ENCODE data around the gene TFPI. TPM values are rescaled to one million over a fixed set of nuclear protein-coding genes. Genes with fewer than 3 reads are reported as not detected.

Gene TFPI
- total and polyA plus RNA-seq, 2 donors (not counting 1 experiment from before 2014, with no cell fraction given), result not detected

GRCh38 chr2:187546762-187547333 lies 7.4 kb downstream of the TFPI start:
- Mint-ChIP-seq H3K4me1 (no peaks in the 10 kb centered on the region), H3K4me3 (no peak overlapping the region), H3K27me3 (no peaks in the 10 kb centered on the region), H3K27ac (no peak overlapping the region), H3K9me3 (ENCODE audit: insufficient read depth) (no peaks in the 10 kb centered on the region)
- Histone ChIP-seq H3K27me3 (replicated peaks in 1 of 4; ENCODE audit: control extremely low read depth in 1 of 4, control insufficient read depth in 3 of 4, insufficient read depth in 4 of 4, low read length in 3 of 4) (no peaks in the 10 kb centered on the region), H3K79me2 (ENCODE audit: control insufficient read depth, insufficient read depth, low read length) (no peaks in the 10 kb centered on the region), H4K20me1 (ENCODE audit: control insufficient read depth, insufficient read depth, low read length, poor library complexity, severe bottlenecking) (no peaks in the 10 kb centered on the region), H2AFZ (ENCODE audit: insufficient read depth, low read depth, low read length, poor library complexity, severe bottlenecking) (no peak overlapping the region), H3K9me3 (ENCODE audit: control extremely low read depth in 1 of 3, control insufficient read depth in 2 of 3, insufficient read depth in 1 of 3, low read length in 2 of 3) (no peaks in the 10 kb centered on the region), H3K36me3 (replicated peaks in 1 of 2; ENCODE audit: control extremely low read depth in 1 of 2, control insufficient read depth in 1 of 2, extremely low read depth in 1 of 2, insufficient read depth in 2 of 2, low read length in 1 of 2) (no peaks in the 10 kb centered on the region), H3K27ac (ENCODE audit: low read length in 2 of 2) (no peak overlapping the region), H3K4me3 (ENCODE audit: control extremely low read depth in 1 of 5, extremely low read depth in 1 of 5, insufficient read depth in 1 of 5, low read depth in 2 of 5, low read length in 4 of 5) (no peak overlapping the region), H3K4me1 (ENCODE audit: control insufficient read depth in 2 of 2, insufficient read depth in 2 of 2, low read length in 2 of 2) (no peaks in the 10 kb centered on the region), H3K4me2 (replicated peaks; ENCODE audit: low read depth, low read length, poor library complexity, severe bottlenecking) (no peak overlapping the region), H3K9ac (ENCODE audit: low read length) (no peak overlapping the region)
- intact Hi-C loops (cut with micrococcal nuclease), result no loop called here
- ATAC-seq (ENCODE audit: low read depth), result no peak
- TF ChIP-seq EZH2 (IDR thresholded peaks at IDR 0.05; ENCODE audit: borderline replicate concordance, insufficient read depth, low read depth, low read length, poor library complexity, severe bottlenecking), result no peak
- TF ChIP-seq, protein P1, sequence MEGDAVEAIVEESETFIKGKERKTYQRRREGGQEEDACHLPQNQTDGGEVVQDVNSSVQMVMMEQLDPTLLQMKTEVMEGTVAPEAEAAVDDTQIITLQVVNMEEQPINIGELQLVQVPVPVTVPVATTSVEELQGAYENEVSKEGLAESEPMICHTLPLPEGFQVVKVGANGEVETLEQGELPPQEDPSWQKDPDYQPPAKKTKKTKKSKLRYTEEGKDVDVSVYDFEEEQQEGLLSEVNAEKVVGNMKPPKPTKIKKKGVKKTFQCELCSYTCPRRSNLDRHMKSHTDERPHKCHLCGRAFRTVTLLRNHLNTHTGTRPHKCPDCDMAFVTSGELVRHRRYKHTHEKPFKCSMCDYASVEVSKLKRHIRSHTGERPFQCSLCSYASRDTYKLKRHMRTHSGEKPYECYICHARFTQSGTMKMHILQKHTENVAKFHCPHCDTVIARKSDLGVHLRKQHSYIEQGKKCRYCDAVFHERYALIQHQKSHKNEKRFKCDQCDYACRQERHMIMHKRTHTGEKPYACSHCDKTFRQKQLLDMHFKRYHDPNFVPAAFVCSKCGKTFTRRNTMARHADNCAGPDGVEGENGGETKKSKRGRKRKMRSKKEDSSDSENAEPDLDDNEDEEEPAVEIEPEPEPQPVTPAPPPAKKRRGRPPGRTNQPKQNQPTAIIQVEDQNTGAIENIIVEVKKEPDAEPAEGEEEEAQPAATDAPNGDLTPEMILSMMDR (IDR thresholded peaks at IDR 0.05), result no peak
- ChIA-PET CTCF (no interaction called here), POLR2A (no interaction called here)
- DNase-seq, result no peak
- WGBS (ENCODE audit: insufficient coverage), result no CpG with 5 or more reads among the region's 1 CpG

DNA sequence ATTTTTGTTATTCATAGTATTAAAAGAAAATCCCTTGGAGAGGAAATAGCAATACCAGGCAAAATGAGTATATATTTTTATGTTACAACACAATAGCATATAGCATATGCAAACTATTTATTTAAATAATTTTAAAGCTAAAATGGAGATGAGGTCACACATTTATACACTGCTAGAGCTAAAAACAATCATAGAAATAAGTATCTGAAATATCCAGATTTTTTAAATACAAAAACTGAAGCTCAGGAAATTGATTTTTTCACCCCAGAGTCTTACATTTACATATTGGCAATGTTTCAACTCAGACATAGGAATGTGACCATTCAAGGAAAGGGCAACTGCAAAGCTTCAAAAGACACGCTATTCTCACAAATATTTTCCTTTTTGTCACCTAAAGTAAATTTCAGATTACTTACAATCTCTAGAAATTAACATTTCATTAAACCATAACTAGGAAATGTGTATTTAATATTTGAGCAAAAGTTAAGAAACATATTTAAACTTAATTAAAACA lies 8.9 kb downstream of the TFPI start:
- Mint-ChIP-seq H3K4me1 (no peaks in the 10 kb centered on the region), H3K27me3 (no peaks in the 10 kb centered on the region), H3K27ac (no peak overlapping the region), H3K9me3 (ENCODE audit: insufficient read depth) (no peaks in the 10 kb centered on the region), H3K4me3 (no peak overlapping the region)
- no peak overlapping the region for H3K4me2 ChIP-seq (replicated peaks; ENCODE audit: low read depth, low read length, poor library complexity, severe bottlenecking)
- ATAC-seq (ENCODE audit: low read depth) (no peak), DNase-seq (no peak)
- no peaks in the 10 kb centered on the region for H3K9me3 ChIP-seq (ENCODE audit: control extremely low read depth in 1 of 3, control insufficient read depth in 2 of 3, insufficient read depth in 1 of 3, low read length in 2 of 3)
- no peak overlapping the region for H3K9ac ChIP-seq (ENCODE audit: low read length)
- no peak overlapping the region for H3K4me3 ChIP-seq (ENCODE audit: control extremely low read depth in 1 of 5, extremely low read depth in 1 of 5, insufficient read depth in 1 of 5, low read depth in 2 of 5, low read length in 4 of 5)
- POLR2A ChIA-PET, result no interaction called here
- CTCF ChIA-PET, result no interaction called here
- TF ChIP-seq, protein P1 (IDR thresholded peaks at IDR 0.05), result no peak
- no peak for TF ChIP-seq EZH2 (IDR thresholded peaks at IDR 0.05; ENCODE audit: borderline replicate concordance, insufficient read depth, low read depth, low read length, poor library complexity, severe bottlenecking)
- WGBS (ENCODE audit: insufficient coverage), result no CpG with 5 or more reads among the region's 1 CpG
- no peaks in the 10 kb centered on the region for H4K20me1 ChIP-seq (ENCODE audit: control insufficient read depth, insufficient read depth, low read length, poor library complexity, severe bottlenecking)
- H3K27me3 ChIP-seq (replicated peaks in 1 of 4; ENCODE audit: control extremely low read depth in 1 of 4, control insufficient read depth in 3 of 4, insufficient read depth in 4 of 4, low read length in 3 of 4), result no peaks in the 10 kb centered on the region
- H3K36me3 ChIP-seq (replicated peaks in 1 of 2; ENCODE audit: control extremely low read depth in 1 of 2, control insufficient read depth in 1 of 2, extremely low read depth in 1 of 2, insufficient read depth in 2 of 2, low read length in 1 of 2), result no peaks in the 10 kb centered on the region
- no peaks in the 10 kb centered on the region for H3K4me1 ChIP-seq (ENCODE audit: control insufficient read depth in 2 of 2, insufficient read depth in 2 of 2, low read length in 2 of 2)
- no peaks in the 10 kb centered on the region for H3K79me2 ChIP-seq (ENCODE audit: control insufficient read depth, insufficient read depth, low read length)
- no peak overlapping the region for H3K27ac ChIP-seq (ENCODE audit: low read length in 2 of 2)
- intact Hi-C loops (cut with micrococcal nuclease), result no loop called here
- H2AFZ ChIP-seq (ENCODE audit: insufficient read depth, low read depth, low read length, poor library complexity, severe bottlenecking), result no peak overlapping the region
